HG02610 (cell line): ENCODE measurements around the gene LAMP5.

ENCODE experiments used
- ATAC-seq: cut with Tn5 transposase; IDR thresholded peaks from one replicate; pipeline ENCODE4 v1.9.1; 2021; ENCODE audit warnings: mild to moderate bottlenecking, moderate library complexity; ENCODE audit not compliant: unreplicated experiment

Gene LAMP5

GRCh38 chr20:9578594-9578993 is 64.2 kb downstream of the LAMP5 start:
- ATAC-seq: no peak
